HG03196 (cell line): ENCODE data around the gene PTPRO.

ENCODE experiments used
- ATAC-seq: cut with Tn5 transposase; IDR thresholded peaks from one replicate; pipeline ENCODE4 v1.9.1; 2021; ENCODE audit not compliant: unreplicated experiment

The PTPRO gene

DNA sequence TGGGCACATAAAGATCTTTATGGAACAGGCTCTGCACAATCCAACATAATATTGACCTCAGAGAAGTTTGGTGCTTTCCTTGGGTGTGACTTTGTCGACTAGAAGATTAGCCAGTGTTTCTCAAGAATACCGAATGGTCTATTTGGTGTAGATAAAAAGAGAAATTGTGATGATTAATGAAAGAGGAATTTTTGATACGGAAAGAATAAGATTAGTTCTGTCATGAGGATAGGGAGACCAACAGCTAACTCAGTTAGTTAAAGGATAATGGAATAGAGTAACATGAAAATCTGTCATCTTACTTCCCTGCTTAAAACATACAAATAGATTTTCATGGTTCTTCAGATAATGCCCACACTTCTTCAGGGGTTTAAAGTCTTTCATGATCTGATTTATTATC lies 24.2 kb downstream of the PTPRO start:
- ATAC-seq, result no peak

DNA sequence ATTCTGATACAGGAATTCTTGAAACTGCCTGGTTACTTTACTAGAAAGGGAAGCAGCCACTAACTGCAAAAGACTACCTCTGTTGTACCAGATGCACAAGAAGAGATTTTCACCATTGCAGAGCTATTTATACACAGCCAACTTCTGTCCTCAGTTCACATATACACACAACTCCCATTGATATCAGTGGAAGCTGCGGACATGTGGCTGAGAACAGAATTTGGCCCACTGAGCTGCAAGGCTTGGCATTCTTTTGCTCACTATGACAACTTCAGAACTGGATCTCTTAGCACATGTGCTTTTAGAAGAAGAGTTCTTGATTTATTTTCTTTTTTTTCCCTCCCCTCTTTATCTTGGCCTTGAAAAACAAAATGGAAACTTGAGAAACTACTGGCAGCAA lies 28.3 kb downstream of the PTPRO start:
- ATAC-seq, result no peak

DNA sequence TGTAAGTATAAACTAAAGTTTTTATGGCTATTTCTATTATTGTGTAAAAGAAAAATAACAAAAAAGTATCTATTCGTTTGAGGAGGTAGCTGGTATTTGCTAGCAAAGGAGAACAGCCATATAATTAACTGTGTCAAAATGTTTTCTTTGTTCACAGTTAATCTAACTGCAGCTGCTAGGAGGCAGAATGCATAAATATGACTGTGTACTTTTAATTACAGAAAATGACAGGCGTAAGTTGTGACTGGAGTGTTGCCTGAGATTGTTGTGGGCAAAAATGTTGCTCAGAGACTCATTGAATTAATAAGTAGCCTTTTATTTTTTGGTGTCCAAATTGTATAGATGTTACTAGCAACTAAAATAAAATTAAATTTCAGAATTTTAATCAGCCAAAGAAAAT lies 33.5 kb downstream of the PTPRO start:
- no peak for ATAC-seq

DNA sequence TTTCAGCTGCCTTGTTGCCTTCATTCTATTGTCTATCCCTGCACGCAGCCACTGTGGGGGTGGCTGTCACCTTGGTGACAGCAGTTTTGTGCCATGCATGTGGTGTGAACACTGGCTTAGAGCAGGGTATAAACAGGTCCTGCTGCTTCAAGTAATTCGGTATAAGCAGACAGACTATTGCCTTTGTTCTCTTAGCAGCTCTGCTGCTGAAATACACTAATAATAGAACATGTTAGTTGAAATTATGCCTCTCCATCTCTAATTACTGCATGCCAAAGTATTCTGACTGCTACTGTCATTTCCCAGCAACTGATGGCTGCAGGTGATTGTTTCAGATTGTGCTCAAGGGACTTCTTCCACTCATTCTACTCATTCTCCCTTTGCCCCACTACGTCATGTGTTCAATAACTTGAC lies 34.6 kb downstream of the PTPRO start:
- ATAC-seq, result no peak

DNA sequence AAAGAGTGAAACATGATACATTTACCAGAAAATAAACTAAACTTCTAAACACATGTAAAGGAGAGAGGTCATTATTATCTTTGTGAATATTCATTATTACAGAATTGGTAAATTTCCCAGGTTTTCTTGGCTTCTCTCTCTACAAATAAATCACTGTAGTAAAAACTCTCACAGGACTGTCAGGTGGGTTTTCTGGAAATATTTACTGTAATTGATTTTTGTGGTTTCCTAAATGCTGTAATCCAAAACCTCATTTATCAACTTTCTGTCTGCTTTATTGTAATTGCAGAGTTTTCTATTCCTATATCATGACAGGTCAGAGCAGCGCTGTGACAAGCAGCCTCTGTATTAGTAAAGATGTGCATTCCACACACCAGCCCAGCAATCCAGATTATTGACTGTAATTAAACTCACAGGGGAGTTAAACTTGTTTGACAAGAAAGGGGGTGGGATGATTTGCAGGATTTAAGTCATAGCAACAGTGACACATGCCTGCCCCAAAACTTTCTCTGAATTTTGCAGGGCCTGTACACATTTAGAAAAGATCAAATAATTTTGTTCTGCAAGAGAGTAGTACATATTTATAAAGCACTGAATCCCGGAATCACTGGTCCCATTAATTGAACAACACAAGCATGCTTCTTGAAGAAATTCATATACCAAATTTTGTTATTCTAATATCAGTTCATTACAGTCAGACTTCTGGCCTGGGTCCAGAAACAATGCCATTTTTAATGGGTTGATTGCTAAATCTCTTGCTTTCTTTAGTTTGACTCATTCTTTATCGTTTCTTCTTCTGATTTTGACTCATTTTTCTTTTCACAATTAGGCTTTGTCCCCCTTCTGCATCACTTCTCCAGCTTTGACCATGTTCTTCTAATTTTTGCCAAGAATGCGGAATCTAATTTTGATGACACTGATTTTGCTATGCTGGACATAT lies 42.2 kb downstream of the PTPRO start:
- ATAC-seq, result no peak

DNA sequence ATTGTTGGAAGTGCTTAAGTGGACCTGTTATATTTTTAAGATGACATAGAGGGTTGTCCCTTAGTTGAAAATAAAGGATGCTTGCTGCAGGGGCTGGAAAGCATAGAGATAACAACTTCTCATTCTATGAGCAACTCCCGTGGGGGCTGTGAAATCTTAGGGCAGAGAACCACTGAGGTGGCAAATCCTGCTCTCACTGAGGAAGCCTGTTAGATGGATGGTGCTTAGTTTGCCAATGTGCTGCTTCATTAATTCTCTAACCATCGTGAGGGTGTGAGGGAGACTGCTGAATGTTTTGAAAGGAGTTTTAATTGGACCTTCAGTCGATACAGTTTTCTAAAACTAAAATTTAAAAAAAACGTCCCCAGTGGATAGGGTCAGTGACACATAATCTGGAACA lies 46.5 kb downstream of the PTPRO start:
- ATAC-seq, result no peak

DNA sequence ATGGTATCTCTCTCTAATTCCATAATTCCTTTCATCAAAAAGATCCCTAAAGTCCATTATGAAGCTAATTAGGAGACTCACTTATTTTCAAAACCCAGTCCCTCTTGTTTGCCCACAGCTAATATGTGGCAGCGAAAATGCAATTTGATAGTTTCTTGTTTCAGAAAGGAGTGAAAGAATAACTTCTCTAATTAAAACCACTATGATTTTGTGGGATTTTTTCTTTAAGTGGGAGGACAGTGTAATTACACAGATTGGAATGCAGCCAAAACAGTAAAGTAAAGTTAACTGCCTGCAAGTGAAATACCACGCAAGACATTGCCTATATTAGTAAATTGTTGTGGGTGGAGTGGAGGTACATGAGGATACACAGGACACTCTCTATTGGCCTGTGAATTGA lies 50.0 kb downstream of the PTPRO start:
- no peak for ATAC-seq

DNA sequence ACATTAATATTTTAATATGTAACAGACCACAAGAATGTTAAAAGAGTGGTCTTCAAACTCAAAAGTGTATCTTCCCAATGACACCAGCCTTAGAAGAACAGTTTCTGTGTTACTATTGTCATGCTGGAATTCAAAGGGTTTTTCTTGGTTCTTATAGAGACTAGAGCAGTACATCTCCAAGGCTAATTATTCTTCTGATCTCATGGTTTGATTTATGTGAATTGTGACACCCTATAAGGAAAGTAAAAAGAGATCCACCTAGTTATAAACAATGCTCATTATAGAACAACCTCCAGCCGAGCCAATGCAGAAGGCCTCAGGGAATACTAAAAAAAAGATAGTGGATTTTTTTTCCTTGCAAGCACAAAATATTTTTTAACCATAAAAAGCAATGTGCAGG lies 65.5 kb downstream of the PTPRO start:
- ATAC-seq, result no peak

DNA sequence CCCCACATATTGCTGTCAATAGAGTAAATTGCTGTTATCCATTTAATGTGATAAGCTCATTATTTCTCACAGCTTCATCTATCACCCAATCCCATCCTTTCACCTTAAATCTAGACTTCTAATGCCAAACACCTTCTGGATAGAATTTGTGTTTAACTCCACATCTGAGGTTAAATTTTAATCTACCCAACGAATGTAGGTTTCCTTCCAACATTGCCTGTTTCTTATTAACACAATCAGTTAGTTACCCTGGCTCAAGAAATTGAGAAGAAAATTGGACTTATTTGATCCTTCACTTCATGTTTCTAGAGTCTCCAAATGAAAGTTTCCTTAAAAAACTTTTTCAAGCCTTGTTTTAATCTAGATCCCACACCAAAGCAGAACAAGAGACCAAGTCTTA lies 67.3 kb downstream of the PTPRO start:
- ATAC-seq, result no peak

DNA sequence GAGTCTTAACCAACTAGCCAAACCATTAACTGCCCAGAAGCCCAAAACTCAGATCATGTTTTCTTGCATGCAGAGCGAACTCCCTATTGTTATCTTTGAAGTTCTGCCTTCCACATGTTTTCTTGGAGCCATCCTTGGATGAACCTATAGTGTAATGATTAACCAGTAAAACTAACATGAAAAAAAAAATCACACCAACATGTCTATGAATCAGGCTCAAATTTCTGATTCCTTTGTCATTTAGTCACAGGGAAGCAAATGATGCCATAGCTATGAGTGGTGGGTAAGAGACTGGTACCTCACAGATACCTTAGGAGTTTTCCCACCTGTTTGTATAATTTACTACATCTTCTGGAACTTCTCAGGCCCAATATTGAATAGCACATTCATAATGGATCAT lies 70.7 kb downstream of the PTPRO start:
- ATAC-seq, result no peak

DNA sequence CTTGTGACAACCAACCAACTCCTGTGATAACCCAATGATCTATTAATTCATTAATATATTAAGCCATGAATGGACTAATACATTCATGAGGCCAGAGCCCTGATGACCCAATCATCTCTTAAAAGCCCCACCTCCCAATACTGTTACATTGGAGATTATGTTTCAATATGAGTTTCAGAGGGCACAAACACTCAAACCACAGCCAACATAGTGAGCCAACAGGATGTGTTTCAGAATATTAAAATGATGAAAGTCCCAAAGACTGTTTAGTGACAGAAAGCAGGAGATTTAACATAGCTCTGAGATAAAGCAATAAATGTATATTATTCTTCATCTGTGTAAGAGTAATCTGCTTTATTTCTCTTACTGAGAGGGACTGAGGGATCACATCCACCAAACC lies 71.7 kb downstream of the PTPRO start:
- ATAC-seq, result no peak

DNA sequence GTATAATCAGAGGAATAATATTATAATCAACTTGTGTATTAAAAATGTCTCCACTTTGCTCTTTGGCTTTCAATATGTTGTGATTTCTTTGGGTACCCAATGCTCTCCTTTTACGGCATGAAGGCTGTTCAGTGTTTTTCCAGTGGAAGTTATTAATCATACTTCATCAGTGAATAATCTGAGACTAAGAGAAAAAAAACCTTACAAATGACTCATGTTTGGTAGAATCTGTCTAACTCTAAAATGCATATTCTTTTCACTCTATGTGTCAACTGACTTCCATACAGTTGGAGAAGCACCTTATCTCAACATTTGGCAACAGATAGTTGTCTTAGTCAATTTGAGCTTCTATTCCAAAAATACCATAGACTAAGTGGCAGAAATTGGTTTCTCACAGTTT lies 82.2 kb downstream of the PTPRO start:
- no peak for ATAC-seq

DNA sequence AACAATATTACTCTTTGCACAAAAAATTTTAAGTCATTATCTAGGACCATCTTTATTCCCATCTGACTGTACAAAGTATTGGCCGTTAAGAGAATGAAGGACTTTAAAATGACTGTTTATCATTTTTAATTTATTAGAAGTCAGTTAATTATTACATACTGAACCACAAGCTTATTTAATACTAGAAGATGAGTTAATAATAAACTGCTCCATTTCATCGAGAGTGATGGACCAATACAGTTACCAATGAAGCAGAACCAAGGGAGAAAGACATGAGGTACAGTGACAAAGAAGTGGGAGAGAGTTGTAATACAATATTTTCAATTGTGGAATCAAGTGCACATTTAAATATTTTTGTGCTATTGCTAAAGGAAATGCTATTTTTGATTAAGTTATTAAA lies 83.3 kb downstream of the PTPRO start:
- no peak for ATAC-seq

DNA sequence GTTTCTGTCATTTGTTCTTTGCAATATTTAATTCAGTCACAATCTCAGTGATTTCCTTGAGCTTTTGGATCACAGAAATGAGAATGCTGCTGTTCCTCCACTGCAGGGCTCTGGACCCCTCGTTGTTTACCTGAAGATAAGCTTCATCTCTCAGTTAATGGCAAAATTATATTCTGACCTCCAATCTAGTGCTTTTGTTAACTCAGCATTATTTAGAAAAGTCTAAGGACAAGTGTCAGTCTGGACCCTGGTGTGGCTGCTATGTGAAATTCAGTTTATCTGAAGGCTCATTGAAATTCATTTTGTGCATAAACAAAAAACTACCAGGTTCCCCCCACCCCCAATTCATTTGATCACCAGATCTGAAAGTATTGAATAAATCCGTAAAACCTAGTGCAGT lies 84.7 kb downstream of the PTPRO start:
- no peak for ATAC-seq

DNA sequence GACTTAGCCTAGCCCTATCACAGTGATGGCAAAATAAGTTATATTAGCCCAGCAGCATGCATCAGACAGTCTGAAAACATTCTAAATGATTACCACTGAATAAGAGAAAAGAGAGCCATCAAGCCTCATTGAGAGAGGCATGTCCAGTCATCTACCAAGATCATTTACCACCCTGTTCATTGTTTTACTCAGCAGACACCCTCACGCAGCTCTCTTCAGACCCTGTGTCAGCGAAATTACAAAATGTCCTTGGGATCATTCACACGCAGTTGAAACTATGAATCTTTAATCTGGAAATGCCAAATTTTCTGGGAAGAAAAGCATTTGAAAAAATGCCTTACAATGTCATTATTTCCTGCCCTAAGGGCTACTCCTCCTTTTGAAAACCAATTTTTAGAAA lies 89.5 kb downstream of the PTPRO start:
- no peak for ATAC-seq

DNA sequence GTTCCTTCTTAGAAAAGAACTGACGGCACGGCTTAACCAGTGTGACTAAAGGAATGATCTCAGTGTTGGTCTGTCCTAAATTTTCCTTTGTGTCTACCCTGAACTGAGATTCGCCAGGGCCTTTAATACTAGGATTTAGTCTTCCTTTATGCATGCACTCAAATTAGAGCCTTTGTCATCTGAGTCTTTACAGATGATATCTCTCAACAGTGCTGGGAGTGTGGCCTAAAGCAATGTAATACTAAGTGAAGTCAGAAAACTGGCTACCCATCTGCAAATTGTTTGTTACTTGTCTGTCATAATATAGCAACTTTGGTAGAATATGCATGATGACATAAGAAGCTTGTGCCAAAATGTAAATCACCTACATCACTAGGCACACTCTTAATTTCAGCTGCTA lies 95.4 kb downstream of the PTPRO start:
- ATAC-seq, result no peak

DNA sequence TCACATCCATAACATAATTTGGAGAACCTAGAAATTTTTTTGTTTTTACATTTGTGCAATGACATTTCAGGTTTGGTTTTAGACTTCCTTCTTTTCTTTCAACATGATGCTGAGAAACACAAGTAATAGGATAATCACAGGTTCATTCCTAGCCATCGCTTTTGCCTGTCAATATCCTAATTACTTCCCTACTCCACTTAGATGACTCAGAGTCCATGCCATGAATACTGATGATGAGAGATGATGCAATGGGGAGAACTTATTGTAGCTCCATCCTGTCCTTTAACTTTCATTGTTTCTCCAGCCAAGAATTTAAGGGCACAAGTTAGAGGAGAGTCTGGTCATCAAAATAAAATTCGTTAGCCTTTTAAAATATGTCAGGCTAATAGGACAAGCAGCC lies 101.3 kb downstream of the PTPRO start:
- no peak for ATAC-seq

DNA sequence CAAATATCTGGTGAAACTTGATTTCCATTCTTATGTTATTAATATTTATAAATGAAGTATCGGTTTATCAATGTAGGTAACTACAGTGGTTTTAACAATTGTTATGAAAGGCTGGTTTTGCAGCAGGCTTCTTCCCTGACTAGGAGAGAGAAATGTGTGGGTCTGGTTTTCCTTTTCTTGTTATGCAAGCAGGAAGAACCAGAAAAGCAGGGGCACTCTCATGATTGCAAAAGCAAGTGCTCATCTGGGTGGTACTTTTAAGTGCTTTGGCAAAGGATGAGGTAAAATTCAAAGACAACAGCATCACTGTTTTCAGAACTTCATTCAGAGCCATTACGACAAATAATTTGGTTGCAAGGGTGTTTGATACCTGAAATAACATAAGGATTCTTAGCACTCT lies 105.6 kb downstream of the PTPRO start:
- no peak for ATAC-seq

DNA sequence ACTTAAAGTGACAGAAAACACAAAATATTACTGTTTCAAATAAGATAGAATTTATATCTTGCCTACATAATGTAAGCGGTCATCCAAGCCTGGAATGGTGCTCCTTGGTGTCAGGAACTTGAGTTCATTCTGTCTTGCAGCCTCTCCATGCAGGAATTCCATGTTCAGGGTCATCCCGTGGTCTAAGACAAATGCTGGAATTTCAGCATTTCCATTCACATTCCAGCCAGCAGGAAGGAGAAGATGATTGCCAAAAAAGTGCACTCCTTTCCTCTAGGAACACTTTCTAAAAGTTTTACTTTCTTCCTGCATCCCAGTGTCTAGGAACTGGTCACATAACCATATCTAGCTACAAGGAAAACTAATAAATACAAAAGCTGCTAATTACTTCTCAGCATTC lies 106.3 kb downstream of the PTPRO start:
- ATAC-seq, result no peak

DNA sequence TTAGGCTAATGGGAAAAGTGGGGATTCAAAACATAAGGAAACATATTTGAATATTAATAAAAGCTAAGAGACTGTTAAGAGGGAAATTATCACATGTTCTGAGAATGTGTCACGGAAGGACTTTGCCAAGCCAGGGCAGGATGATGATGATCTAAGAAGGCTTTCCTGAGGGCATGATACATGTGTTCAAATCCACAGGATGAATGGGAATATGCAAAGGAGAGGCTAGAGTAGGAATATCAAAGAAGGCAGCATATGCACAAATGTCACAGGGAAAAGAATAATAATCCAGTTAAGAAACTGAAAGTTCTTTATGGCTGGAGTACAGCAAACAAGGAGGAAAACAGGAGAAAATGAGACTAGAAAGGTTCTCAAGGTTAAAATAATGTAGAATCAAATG lies 107.0 kb downstream of the PTPRO start:
- ATAC-seq, result no peak

DNA sequence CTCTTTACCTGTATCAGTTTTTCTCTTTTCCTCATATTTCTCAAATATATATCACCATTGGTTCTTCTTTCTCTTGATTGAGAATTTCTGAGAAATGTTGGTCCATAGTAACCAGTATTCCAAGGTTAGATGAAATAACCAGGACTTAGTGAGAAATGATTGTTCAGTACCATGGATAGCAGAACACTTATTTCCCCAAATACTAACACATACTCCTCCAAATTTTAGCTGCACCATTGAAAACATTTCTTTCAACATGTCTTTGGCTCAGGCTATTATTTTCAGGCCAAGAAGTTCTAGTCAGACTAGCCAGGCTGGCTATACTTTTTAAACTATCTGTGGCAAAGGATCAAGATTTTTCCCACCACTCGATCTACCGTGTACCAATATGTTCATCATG lies 113.3 kb downstream of the PTPRO start:
- no peak for ATAC-seq

DNA sequence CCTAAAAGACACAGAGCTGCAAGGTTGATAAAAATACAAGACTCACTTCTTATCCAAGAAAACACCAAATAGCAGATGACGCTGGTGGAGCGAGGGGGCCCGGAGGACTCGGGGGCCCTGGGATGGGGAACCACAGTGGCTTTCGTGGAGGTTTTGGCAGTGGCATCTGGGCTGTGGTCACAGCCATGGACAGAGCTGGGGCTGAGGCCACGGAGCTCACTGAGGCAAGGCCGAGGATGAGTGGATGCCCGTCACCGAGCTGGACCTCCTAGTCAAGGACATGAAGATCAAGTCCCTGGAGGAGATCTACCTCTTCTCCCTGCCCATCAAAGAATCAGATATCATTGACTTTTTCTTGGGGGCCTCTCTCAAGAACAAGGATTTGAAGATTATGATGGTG lies 117.2 kb downstream of the PTPRO start:
- no peak for ATAC-seq

DNA sequence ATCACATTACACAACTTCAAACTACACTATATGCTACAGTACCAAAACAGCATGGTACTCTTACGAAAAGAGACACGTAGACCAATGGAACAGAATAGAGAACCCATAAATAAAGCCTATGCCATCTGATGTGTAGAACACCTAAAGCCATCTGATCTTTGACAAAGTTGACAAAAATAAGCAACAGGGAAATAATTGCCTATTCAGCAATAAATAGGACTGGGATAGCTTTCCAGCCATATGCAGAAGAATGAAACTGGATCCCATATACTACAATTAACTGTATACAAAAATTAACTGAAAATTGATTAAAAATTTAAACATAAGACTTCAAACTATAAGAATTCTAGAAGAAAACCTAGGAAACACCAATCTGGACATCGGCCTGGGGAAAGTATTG lies 120.7 kb downstream of the PTPRO start:
- ATAC-seq, result no peak
